MCF 10A (cell line): ENCODE results near the gene FRAS1. TPM values are rescaled to one million over a fixed set of nuclear protein-coding genes. Genes with fewer than 3 reads are reported as not detected.

Experiments
- BruUV-seq: library from RNA; stranded (reverse); fragments of 400-500 nt; replicated peaks from 2 replicates; lab custom pipeline; 2021; lab: Mats Ljungman, UMichigan
- CTCF ChIA-PET: fragments of 300-600 bp; sonication (Branson Sonifier 250); formaldehyde crosslinking; extraction: SDS; loops from one replicate; lab custom pipeline; 2021; ENCODE audit warnings: antibody characterized with exemption, inconsistent platforms; lab: Yijun Ruan, JAX
- POLR2A ChIA-PET: fragments of 300-600, 350-650 bp; sonication (Branson Sonifier 250); formaldehyde crosslinking; extraction: SDS; loops from one replicate; lab custom pipeline; 2020; ENCODE audit warnings: antibody characterized with exemption, inconsistent platforms; lab: Yijun Ruan, JAX
- DNase-seq: peaks from one replicate; pipeline ENCODE4 v3.0.0-alpha.2; 2018; ENCODE audit not compliant: unreplicated experiment
- H3K27ac Mint-ChIP-seq: one replicate; pipeline ENCODE4 v1.8.0; 2022; ENCODE audit warnings: mild to moderate bottlenecking, low read depth, mixed read lengths; ENCODE audit not compliant: unreplicated experiment
- H3K27me3 Mint-ChIP-seq: one replicate; pipeline ENCODE4 v1.8.0; 2022; ENCODE audit warnings: mixed read lengths; ENCODE audit not compliant: insufficient read depth, unreplicated experiment
- H3K36me3 Mint-ChIP-seq: one replicate; pipeline ENCODE4 v1.8.0; 2022; ENCODE audit warnings: mild to moderate bottlenecking, moderate library complexity, mixed read lengths; ENCODE audit not compliant: insufficient read depth, unreplicated experiment
- H3K4me1 Mint-ChIP-seq: one replicate; pipeline ENCODE4 v1.8.0; 2022; ENCODE audit warnings: mixed read lengths; ENCODE audit not compliant: insufficient read depth, unreplicated experiment
- H3K4me3 Mint-ChIP-seq: one replicate; pipeline ENCODE4 v1.8.0; 2022; ENCODE audit warnings: mild to moderate bottlenecking, moderate library complexity, mixed read lengths; ENCODE audit not compliant: unreplicated experiment
- H3K9me3 Mint-ChIP-seq: one replicate; pipeline ENCODE4 v1.8.0; 2022; ENCODE audit warnings: mixed read lengths; ENCODE audit not compliant: unreplicated experiment
- intact Hi-C: fragments of 100-400 bp; cut with micrococcal nuclease; formaldehyde crosslinking; loops from 2 replicates; pipeline ENCODE4 v1.14.1; 2022
- total RNA-seq: library from RNA; stranded (reverse); gene quantifications from 2 replicates; pipeline ENCODE4 v1.2.3, GENCODE V29; 2022
- TF ChIP-seq, protein P1 (sequence below): fragments of 200-600 bp; IDR thresholded peaks from one replicate; pipeline ENCODE4 v1.8.0; 2022; ENCODE audit warnings: antibody characterized with exemption, mild to moderate bottlenecking; ENCODE audit not compliant: unreplicated experiment

FRAS1 gene
- total RNA-seq, 1 experiment from 2014 or later = 2.0 TPM

DNA sequence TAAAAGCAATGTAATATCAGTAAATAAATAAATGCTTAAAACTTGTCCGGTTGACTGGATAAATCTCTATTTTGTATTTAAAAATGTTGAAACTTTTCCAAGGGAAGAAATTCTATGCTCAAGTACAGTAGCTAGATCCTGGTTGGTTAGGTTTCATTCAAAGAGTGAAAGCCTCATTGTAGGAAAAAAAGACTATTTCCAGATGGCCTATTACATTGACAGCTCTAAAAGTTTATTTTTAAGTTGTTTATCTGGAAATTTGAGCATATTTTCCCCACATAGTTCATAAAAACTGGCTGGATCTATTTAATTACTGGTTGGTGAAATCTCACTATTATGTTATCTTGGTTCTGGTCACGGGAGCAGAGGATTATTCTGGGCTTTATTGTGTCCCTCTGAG is 38.0 kb downstream of the FRAS1 start:
- DNase-seq = no peak
- no peak overlapping the region for H3K27ac Mint-ChIP-seq
- TF ChIP-seq, protein P1, sequence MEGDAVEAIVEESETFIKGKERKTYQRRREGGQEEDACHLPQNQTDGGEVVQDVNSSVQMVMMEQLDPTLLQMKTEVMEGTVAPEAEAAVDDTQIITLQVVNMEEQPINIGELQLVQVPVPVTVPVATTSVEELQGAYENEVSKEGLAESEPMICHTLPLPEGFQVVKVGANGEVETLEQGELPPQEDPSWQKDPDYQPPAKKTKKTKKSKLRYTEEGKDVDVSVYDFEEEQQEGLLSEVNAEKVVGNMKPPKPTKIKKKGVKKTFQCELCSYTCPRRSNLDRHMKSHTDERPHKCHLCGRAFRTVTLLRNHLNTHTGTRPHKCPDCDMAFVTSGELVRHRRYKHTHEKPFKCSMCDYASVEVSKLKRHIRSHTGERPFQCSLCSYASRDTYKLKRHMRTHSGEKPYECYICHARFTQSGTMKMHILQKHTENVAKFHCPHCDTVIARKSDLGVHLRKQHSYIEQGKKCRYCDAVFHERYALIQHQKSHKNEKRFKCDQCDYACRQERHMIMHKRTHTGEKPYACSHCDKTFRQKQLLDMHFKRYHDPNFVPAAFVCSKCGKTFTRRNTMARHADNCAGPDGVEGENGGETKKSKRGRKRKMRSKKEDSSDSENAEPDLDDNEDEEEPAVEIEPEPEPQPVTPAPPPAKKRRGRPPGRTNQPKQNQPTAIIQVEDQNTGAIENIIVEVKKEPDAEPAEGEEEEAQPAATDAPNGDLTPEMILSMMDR = no peak
- CTCF ChIA-PET = no interaction called here
- H3K4me1 Mint-ChIP-seq = no peaks in the 10 kb centered on the region
- POLR2A ChIA-PET = no interaction called here
- H3K27me3 Mint-ChIP-seq = no peaks in the 10 kb centered on the region
- H3K4me3 Mint-ChIP-seq = no peak overlapping the region
- H3K9me3 Mint-ChIP-seq = peaks cover 7% of the 10 kb centered on the region
- BruUV-seq = no TSS peak
- intact Hi-C loops = no loop called here
- H3K36me3 Mint-ChIP-seq = no peaks in the 10 kb centered on the region

DNA sequence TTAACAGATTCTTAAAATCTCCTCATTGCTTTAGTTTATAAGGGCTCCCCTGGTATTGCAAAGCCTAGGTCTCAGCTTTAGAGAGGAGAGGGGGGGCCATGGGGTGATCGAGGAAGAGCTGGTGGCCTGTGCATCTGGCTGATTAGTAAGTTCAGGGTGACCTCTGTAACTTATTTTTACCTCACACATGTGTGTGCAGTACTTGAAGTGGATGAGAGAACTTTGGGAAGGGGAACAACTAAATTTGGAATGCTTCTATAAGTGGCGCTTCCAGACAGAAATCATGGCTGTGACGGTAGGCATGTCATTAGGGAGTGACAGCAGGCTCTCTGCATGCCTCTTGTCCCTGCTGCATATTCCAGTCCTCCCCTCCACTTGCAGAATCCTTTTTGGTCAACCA is 41.9 kb downstream of the FRAS1 start:
- no peak overlapping the region for H3K4me3 Mint-ChIP-seq
- POLR2A ChIA-PET = no interaction called here
- BruUV-seq = no TSS peak
- intact Hi-C loops = no loop called here
- no peak overlapping the region for H3K27ac Mint-ChIP-seq
- CTCF ChIA-PET = no interaction called here
- peaks cover 7% of the 10 kb centered on the region for H3K9me3 Mint-ChIP-seq
- no peaks in the 10 kb centered on the region for H3K27me3 Mint-ChIP-seq
- TF ChIP-seq, protein P1 = no peak
- no peaks in the 10 kb centered on the region for H3K36me3 Mint-ChIP-seq
- H3K4me1 Mint-ChIP-seq = no peaks in the 10 kb centered on the region
- no peak for DNase-seq

DNA sequence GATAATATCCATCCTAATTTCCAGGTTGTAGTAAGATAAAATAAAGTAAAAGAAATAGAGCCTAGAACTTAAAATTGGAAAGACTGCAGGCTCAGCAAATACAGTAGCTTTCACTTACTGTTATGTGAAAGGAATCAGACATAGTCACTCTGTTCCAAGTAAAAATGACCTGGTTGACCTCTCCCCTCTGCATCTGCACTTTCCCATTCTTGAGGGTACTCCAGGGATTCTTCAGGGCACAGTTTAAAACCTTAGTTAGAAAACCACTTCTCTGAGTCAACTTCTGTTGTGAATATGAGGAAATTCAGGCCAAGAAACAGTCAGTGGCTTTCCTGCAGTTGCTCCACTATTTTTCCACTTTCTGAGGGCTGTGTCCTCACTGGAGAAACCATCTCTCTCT is 42.9 kb downstream of the FRAS1 start:
- ChIA-PET POLR2A (interaction anchor here (0.7 kb wide), 1 partner anchor 196 kb away, joined by 3 read pairs; no protein-coding TSS in a partner anchor), CTCF (no interaction called here)
- DNase-seq = no peak
- no TSS peak for BruUV-seq
- intact Hi-C loops = no loop called here
- H3K9me3 Mint-ChIP-seq = peaks cover 7% of the 10 kb centered on the region
- no peaks in the 10 kb centered on the region for H3K4me1 Mint-ChIP-seq
- H3K4me3 Mint-ChIP-seq = no peak overlapping the region
- H3K36me3 Mint-ChIP-seq = no peaks in the 10 kb centered on the region
- TF ChIP-seq, protein P1 = no peak
- no peaks in the 10 kb centered on the region for H3K27me3 Mint-ChIP-seq
- H3K27ac Mint-ChIP-seq = no peak overlapping the region

DNA sequence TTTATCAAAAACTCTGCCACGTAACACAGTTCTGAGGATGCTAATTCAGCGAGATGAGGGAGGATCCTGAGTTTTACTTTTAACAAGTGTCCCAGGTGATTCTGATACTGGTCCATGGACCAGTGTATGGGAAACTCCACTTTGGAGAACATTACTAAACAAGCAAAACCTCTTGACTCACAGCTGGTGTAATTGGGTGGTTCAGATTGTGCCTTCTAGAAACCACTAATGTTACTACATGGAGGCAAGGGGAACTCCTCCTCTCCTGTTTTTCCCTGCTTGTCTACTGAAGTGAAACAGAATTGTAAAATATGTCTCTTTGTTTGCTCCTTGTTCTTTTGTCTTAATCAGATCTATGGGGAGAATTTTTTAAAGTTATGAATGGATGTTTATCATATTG is 62.6 kb downstream of the FRAS1 start:
- DNase-seq = no peak
- CTCF ChIA-PET = no interaction called here
- no peaks in the 10 kb centered on the region for H3K27me3 Mint-ChIP-seq
- H3K36me3 Mint-ChIP-seq = no peaks in the 10 kb centered on the region
- intact Hi-C loops = no loop called here
- peaks cover 7% of the 10 kb centered on the region for H3K9me3 Mint-ChIP-seq
- no peaks in the 10 kb centered on the region for H3K4me1 Mint-ChIP-seq
- BruUV-seq = no TSS peak
- TF ChIP-seq, protein P1 = no peak
- POLR2A ChIA-PET = no interaction called here
- no peak overlapping the region for H3K4me3 Mint-ChIP-seq
- H3K27ac Mint-ChIP-seq = no peak overlapping the region
